Ovary (tissue), 3 donors: ENCODE measurements around the gene RIN3.

Source experiments
- EP300 ChIP-seq: sonication (generic); formaldehyde crosslinking; IDR thresholded peaks from one replicate; pipeline ENCODE4 v1.6.1; 2017; ENCODE audit warnings: antibody characterized with exemption
- POLR2A ChIP-seq: fragments of 450-650 bp; IDR thresholded peaks from one replicate; pipeline ENCODE4 v1.6.1; 2017; ENCODE audit warnings: antibody characterized with exemption, mild to moderate bottlenecking, moderate library complexity
- TF ChIP-seq, protein P1 (sequence below), 3 donors: fragments of 450-650 bp in 2 of 3; fragments of 200-600 bp in 1 of 3; IDR thresholded peaks; one replicate each; pipeline versions ENCODE4 v1.5.1 to v1.8.0; 2016 to 2022; ENCODE audit warnings: antibody characterized with exemption in 3 of 3, mild to moderate bottlenecking in 1 of 3
- donor health status: DM: no; HTN: no; CAD: no.

DNA sequence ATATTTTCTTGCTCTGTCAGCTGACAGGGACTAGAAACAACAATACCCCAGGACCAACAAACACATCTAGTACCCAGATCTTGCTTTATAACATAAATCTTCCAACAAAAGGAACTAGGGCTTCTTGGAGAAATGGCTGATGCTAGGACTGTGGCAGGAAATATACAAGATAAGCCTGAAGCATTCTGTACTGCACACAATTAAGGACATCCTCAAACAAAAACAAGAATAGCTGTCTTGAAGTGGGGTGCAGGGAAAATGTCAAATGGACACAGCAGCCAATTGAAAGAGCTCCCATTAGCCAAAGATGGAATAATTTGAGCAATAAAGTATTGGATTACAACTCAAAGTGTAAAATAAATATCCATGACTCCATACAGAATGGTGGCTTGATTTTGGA lies 184.8 kb downstream of the RIN3 start:
- TF ChIP-seq, protein P1, sequence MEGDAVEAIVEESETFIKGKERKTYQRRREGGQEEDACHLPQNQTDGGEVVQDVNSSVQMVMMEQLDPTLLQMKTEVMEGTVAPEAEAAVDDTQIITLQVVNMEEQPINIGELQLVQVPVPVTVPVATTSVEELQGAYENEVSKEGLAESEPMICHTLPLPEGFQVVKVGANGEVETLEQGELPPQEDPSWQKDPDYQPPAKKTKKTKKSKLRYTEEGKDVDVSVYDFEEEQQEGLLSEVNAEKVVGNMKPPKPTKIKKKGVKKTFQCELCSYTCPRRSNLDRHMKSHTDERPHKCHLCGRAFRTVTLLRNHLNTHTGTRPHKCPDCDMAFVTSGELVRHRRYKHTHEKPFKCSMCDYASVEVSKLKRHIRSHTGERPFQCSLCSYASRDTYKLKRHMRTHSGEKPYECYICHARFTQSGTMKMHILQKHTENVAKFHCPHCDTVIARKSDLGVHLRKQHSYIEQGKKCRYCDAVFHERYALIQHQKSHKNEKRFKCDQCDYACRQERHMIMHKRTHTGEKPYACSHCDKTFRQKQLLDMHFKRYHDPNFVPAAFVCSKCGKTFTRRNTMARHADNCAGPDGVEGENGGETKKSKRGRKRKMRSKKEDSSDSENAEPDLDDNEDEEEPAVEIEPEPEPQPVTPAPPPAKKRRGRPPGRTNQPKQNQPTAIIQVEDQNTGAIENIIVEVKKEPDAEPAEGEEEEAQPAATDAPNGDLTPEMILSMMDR (IDR thresholded peaks at IDR 0.05) = no peak
- TF ChIP-seq POLR2A (no peak), EP300 (no peak)
